K562 (cell line): Measurements from ENCODE around the gene NEU3. TPM values are rescaled to one million over a fixed set of nuclear protein-coding genes. Genes with fewer than 3 reads are reported as not detected.

Experiments used
- FIP1L1 ChIP-seq: fragments of 200-400 bp; formaldehyde crosslinking; IDR thresholded peaks from 2 replicates; pipeline ENCODE4 v1.6.1; 2018; ENCODE audit warnings: mild to moderate bottlenecking, low read depth, low read length; ENCODE audit not compliant: poor library complexity, severe bottlenecking
- HDAC6 ChIP-seq: IDR thresholded peaks from 2 replicates; pipeline ENCODE4 v1.6.1; 2012; ENCODE audit warnings: low read depth, mild to moderate bottlenecking, control low read depth, inconsistent platforms, low read length, moderate library complexity
- LCOR ChIP-seq: sonication (generic); formaldehyde crosslinking; IDR thresholded peaks from 2 replicates; pipeline ENCODE4 v1.8.0; 2022; ENCODE audit warnings: mild to moderate bottlenecking, missing genetic modification reagents
- MBD2 ChIP-seq: sonication (generic); IDR thresholded peaks from 2 replicates; pipeline ENCODE4 v1.6.1; 2016; ENCODE audit warnings: low read depth, borderline replicate concordance
- NFYB ChIP-seq: IDR thresholded peaks from 2 replicates; pipeline ENCODE4 v1.6.1; 2011; ENCODE audit warnings: mild to moderate bottlenecking, moderate library complexity; ENCODE audit not compliant: insufficient read length; ENCODE audit errors: extremely low read depth
- RAD21 ChIP-seq, 2 experiments: fragments of 250-450 bp in 1 of 2; fragments of 450-650 bp in 1 of 2; sonication (Bioruptor Pico) in 1 of 2; formaldehyde crosslinking in 1 of 2; IDR thresholded peaks in 1 of 2; conservative IDR thresholded peaks in 1 of 2; 2 replicates each; pipeline versions ENCODE4 v1.4.0 to v1.8.0; 2020 to 2022; ENCODE audit warnings: mild to moderate bottlenecking in 2 of 2, moderate library complexity in 1 of 2
- SMAD2 ChIP-seq: fragments of 150-350 bp; IDR thresholded peaks from 2 replicates; pipeline ENCODE4 v1.6.1; 2014; ENCODE audit warnings: low read depth, mild to moderate bottlenecking, low read length
- TAF1 ChIP-seq: IDR thresholded peaks from 2 replicates; pipeline ENCODE4 v1.6.1; 2011; ENCODE audit warnings: mild to moderate bottlenecking, low read length, moderate library complexity; ENCODE audit not compliant: insufficient read depth, control insufficient read depth, severe bottlenecking; ENCODE audit errors: extremely low read depth
- TFE3 ChIP-seq: fragments of 450-650 bp; formaldehyde crosslinking; IDR thresholded peaks from 2 replicates; pipeline ENCODE4 v1.4.0; 2020; ENCODE audit warnings: mild to moderate bottlenecking, mixed read lengths
- ZBTB9 ChIP-seq: fragments of 450-650 bp; formaldehyde crosslinking; IDR thresholded peaks from 2 replicates; pipeline ENCODE4 v1.4.0; 2020; ENCODE audit warnings: mild to moderate bottlenecking, moderate library complexity
- ZNF584 ChIP-seq: fragments of 200-800 bp; sonication (Bioruptor generic); IDR thresholded peaks from 2 replicates; pipeline ENCODE4 v1.6.1; 2016; ENCODE audit warnings: low read depth, mild to moderate bottlenecking, missing genetic modification characterization, missing compliant biosample characterization
- ZNF780A ChIP-seq: fragments of 250-450 bp; sonication (Bioruptor Pico); IDR thresholded peaks from 2 replicates; pipeline ENCODE4 v1.5.0; 2021; ENCODE audit warnings: mild to moderate bottlenecking
- ZNF785 ChIP-seq: fragments of 250-450 bp; sonication (Bioruptor Pico); IDR thresholded peaks from 2 replicates; pipeline ENCODE4 v1.4.0; 2020; ENCODE audit warnings: mild to moderate bottlenecking
- polyA plus RNA-seq, 8 experiments: library from polyadenylated mRNA; depleted of rRNA in 4 of 8; stranded (reverse) in 5 of 8; unstranded in 3 of 8; fragments of >200 nt; fragmentation: Nextera tagmentation in 2 of 8; fragmentation: Illumina TruSeq in 1 of 8; extraction: Ambion mirVana in 2 of 8; extraction: Trizol in 1 of 8; gene quantifications; 2 replicates each; pipeline versions ENCODE4 v1.2.1 to v1.2.3, GENCODE V29; 2011 to 2014; ENCODE audit warnings: inconsistent platforms in 1 of 8, missing spikeins in 1 of 8
- total RNA-seq, 7 experiments: library from RNA; depleted of rRNA in 6 of 7; stranded (reverse); fragments of >200 nt in 6 of 7; fragmentation: Illumina TruSeq in 2 of 7; extraction: Trizol in 2 of 7; gene quantifications; 2 replicates each; pipeline versions ENCODE4 v1.2.1 to v1.2.3, GENCODE V29; 2011 to 2021; ENCODE audit warnings: low replicate concordance in 1 of 7
- TF ChIP-seq, protein P1 (sequence below): fragments of 450-650 bp; conservative IDR thresholded peaks from 2 replicates; pipeline ENCODE4 v1.6.1; 2016; ENCODE audit warnings: missing genetic modification characterization, low read depth, mild to moderate bottlenecking, control low read depth, missing compliant biosample characterization
- TF ChIP-seq, protein P2 (sequence below): sonication (generic); formaldehyde crosslinking; IDR thresholded peaks from 2 replicates; pipeline ENCODE4 v1.8.1; 2023; ENCODE audit warnings: missing genetic modification reagents, mild to moderate bottlenecking, borderline replicate concordance

NEU3 gene
- total and polyA plus RNA-seq, 9 of the 15 experiments (the other 6 are each of a cell fraction or from before 2014, with no cell fraction given): 6.2 to 41.3 (median 31.1) TPM

- TF ChIP-seq MBD2 (no peak; the same call in 1 of the 2 replicates), HDAC6 (no peak), ZNF780A (CRISPR knock-in tag) (no peak), RAD21 (CRISPR knock-in tag; conservative IDR thresholded peaks at IDR 0.05 in 1 of 2, IDR thresholded peaks at IDR 0.05 in 1 of 2) (no peak), ZNF584 (CRISPR knock-in tag) (no peak), NFYB (peak; percentile 7), FIP1L1 (no peak), LCOR (CRISPR knock-in tag) (peak; percentile 24), TFE3 (CRISPR knock-in tag) (no peak; the same call in 1 of the 2 replicates), TAF1 (peak; percentile 90), ZBTB9 (no peak), SMAD2 (no peak), ZNF785 (CRISPR knock-in tag) (no peak)
- TF ChIP-seq, protein P1, sequence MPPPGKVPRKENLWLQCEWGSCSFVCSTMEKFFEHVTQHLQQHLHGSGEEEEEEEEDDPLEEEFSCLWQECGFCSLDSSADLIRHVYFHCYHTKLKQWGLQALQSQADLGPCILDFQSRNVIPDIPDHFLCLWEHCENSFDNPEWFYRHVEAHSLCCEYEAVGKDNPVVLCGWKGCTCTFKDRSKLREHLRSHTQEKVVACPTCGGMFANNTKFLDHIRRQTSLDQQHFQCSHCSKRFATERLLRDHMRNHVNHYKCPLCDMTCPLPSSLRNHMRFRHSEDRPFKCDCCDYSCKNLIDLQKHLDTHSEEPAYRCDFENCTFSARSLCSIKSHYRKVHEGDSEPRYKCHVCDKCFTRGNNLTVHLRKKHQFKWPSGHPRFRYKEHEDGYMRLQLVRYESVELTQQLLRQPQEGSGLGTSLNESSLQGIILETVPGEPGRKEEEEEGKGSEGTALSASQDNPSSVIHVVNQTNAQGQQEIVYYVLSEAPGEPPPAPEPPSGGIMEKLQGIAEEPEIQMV (tag): no peak
- TF ChIP-seq, protein P2, sequence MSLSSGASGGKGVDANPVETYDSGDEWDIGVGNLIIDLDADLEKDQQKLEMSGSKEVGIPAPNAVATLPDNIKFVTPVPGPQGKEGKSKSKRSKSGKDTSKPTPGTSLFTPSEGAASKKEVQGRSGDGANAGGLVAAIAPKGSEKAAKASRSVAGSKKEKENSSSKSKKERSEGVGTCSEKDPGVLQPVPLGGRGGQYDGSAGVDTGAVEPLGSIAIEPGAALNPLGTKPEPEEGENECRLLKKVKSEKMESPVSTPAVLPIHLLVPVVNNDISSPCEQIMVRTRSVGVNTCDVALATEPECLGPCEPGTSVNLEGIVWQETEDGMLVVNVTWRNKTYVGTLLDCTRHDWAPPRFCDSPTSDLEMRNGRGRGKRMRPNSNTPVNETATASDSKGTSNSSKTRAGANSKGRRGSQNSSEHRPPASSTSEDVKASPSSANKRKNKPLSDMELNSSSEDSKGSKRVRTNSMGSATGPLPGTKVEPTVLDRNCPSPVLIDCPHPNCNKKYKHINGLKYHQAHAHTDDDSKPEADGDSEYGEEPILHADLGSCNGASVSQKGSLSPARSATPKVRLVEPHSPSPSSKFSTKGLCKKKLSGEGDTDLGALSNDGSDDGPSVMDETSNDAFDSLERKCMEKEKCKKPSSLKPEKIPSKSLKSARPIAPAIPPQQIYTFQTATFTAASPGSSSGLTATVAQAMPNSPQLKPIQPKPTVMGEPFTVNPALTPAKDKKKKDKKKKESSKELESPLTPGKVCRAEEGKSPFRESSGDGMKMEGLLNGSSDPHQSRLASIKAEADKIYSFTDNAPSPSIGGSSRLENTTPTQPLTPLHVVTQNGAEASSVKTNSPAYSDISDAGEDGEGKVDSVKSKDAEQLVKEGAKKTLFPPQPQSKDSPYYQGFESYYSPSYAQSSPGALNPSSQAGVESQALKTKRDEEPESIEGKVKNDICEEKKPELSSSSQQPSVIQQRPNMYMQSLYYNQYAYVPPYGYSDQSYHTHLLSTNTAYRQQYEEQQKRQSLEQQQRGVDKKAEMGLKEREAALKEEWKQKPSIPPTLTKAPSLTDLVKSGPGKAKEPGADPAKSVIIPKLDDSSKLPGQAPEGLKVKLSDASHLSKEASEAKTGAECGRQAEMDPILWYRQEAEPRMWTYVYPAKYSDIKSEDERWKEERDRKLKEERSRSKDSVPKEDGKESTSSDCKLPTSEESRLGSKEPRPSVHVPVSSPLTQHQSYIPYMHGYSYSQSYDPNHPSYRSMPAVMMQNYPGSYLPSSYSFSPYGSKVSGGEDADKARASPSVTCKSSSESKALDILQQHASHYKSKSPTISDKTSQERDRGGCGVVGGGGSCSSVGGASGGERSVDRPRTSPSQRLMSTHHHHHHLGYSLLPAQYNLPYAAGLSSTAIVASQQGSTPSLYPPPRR (CRISPR knock-in tag): no peak
Measured at GRCh38 chr11:74988541-74989259, at the start of gene NEU3 (continued).
